Skin of body (tissue), 2 donors: ENCODE data around the gene DPM3. TPM values are rescaled to one million over a fixed set of nuclear protein-coding genes. Genes with fewer than 3 reads are reported as not detected.
"Not testable (repeated sequence)": the region's sequence is repeated elsewhere in the genome, so short reads cannot be mapped to it uniquely, and the experiment has no call there.

Source experiments
- DNase-seq: peaks from one replicate; lab custom pipeline; 2025; lab: John Stamatoyannopoulos, UW
- total RNA-seq: library from RNA; depleted of rRNA; stranded (reverse); fragments of >200 nt; gene quantifications from one replicate; pipeline ENCODE4 v1.2.3, GENCODE V29; 2014

Gene DPM3
- total RNA-seq, 1 donor from 2014 or later = 10.0 TPM

- DNase-seq = no peak
Measured at GRCh38 chr1:155158991-155159390, 18.7 kb upstream of the DPM3 start.

- DNase-seq = not testable (repeated sequence)
Measured at GRCh38 chr1:155155996-155156643, 15.8 kb upstream of the DPM3 start.

GRCh38 chr1:155145491-155145890 is 5.2 kb upstream of the DPM3 start:
- no peak for DNase-seq

- DNase-seq = no peak
Measured at GRCh38 chr1:155141749-155142148, 1.4 kb upstream of the DPM3 start.

- DNase-seq = no peak
Measured at GRCh38 chr1:155140630-155140953, 261 bp upstream of the DPM3 start.

- no peak for DNase-seq
Measured at GRCh38 chr1:155137154-155137949, 3.0 kb downstream of the DPM3 start.

GRCh38 chr1:155136748-155137147 is 3.6 kb downstream of the DPM3 start:
- DNase-seq = no peak

- peak; percentile 93 for DNase-seq
Measured at GRCh38 chr1:155135415-155136028, 4.8 kb downstream of the DPM3 start, which contains the start of gene SLC50A1. Gene SLC50A1, plus strand, starts transcription at chr1:155135852. Its CDS starts 60 bp downstream, at chr1:155135912.

GRCh38 chr1:155134880-155135414 is 5.4 kb downstream of the DPM3 start:
- DNase-seq = peak; percentile 67

GRCh38 chr1:155134322-155134721 is 6.0 kb downstream of the DPM3 start:
- DNase-seq = no peak

GRCh38 chr1:155133799-155134281 is 6.5 kb downstream of the DPM3 start:
- DNase-seq = no peak

GRCh38 chr1:155131856-155132255 is 8.5 kb downstream of the DPM3 start:
- DNase-seq = no peak

- DNase-seq = no peak
Measured at GRCh38 chr1:155131285-155131684, 9.0 kb downstream of the DPM3 start.

GRCh38 chr1:155130272-155131006 is 9.9 kb downstream of the DPM3 start:
- DNase-seq = no peak

GRCh38 chr1:155128755-155129473 is 11.4 kb downstream of the DPM3 start:
- peak; percentile 21 for DNase-seq

- DNase-seq = no peak
Measured at GRCh38 chr1:155127967-155128754, 12.2 kb downstream of the DPM3 start.

GRCh38 chr1:155127105-155127966 is 13.0 kb downstream of the DPM3 start, which contains the start of gene EFNA1:
Gene EFNA1, plus strand, starts transcription at chr1:155127876. Its CDS starts 102 bp downstream, at chr1:155127978.
- DNase-seq = peak; percentile 61

- peak; percentile 61 for DNase-seq
Measured at GRCh38 chr1:155126556-155127104, 13.7 kb downstream of the DPM3 start.
